ENCODE results near the gene IFT22. TPM values are rescaled to one million over a fixed set of nuclear protein-coding genes. Genes with fewer than 3 reads are reported as not detected.

The IFT22 gene
- total RNA-seq, 1 experiment from 2014 or later = 21.3 TPM

DNA sequence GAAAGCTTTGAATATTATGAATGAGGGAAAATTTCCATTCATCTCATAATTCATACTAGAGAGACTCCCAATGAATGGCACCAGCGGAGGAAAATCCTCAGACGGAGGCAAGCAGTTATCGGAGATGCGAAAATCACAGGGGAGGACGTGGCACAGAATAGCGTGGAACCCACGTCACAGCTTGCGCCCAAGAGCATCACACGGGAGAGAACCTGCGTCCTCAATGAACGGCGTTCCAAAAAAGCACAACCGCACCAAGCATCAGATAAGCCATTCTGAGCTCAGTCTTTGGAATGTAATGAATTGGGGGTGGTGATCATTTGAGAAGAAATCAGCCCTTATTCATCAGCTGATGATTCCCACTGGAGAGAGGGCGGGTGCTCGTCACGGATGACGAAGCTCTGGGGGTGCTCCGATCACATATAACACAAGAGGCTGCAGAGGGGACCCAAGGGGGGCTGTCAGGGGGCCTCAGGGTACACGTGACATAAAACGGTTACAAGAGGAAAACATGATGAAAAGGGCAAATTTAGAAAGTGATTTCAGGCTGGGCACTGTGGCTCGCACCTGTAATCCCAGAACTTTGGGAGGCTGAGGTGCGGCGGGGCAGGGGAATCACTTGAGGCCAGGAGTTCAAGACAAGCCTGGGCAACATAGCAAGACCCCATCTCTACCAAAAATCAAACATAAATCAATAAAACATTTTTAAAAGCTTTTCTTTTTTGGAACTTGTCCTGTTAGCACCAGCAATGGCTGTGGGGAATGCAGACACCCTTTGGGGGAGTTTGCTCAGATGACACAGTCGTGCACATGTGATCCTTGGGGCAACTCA, 42.9 kb downstream of the IFT22 start:
- Mint-ChIP-seq H3K4me3 (no peak overlapping the region; a peak in 1 of 5 replicates), H3K27me3 (ENCODE audit: low read depth) (no peaks in the 10 kb centered on the region; the same call in 1 of the 2 replicates), H3K27ac (peak overlapping the region in 1 of 3 experiments; percentile 74; a peak in 2 of 7 replicates), H3K36me3 (ENCODE audit: insufficient read depth in 1 of 3, low read depth in 3 of 3) (peaks cover 0 to 3% (median 2%) of the 10 kb centered on the region in 3 experiments; a peak in 3 of 7 replicates), H3K4me1 (peaks cover 4 to 5% of the 10 kb centered on the region in 2 experiments), H3K9me3 (peaks cover 2 to 6% of the 10 kb centered on the region in 2 experiments; a peak in 3 of 5 replicates)
- Histone ChIP-seq H4K8ac (replicated peaks; ENCODE audit: insufficient read length, low read depth, low read length) (no peak overlapping the region), H3K27ac (ENCODE audit: insufficient read length, low read depth, low read length) (no peak overlapping the region), H3K56ac (ENCODE audit: insufficient read length, low read depth, low read length) (no peak overlapping the region), H3K18ac (ENCODE audit: insufficient read length, low read depth, low read length) (no peak overlapping the region), H3K9me3 (ENCODE audit: control insufficient read depth, low read depth, low read length) (no peaks in the 10 kb centered on the region), H3T11ph (ENCODE audit: low read length) (no peak overlapping the region), H4K20me1 (ENCODE audit: control insufficient read depth, insufficient read depth, insufficient read length) (no peaks in the 10 kb centered on the region), H3K4ac (ENCODE audit: low read depth, low read length) (no peak overlapping the region), H2AK5ac (ENCODE audit: insufficient read length, low read length) (no peak overlapping the region), H3K27me3 (ENCODE audit: insufficient read depth, low read length) (no peaks in the 10 kb centered on the region), H2BK15ac (ENCODE audit: low read depth, low read length) (no peak overlapping the region), H3K14ac (ENCODE audit: insufficient read depth, low read length) (no peak overlapping the region), H2AFZ (ENCODE audit: low read length) (no peak overlapping the region), H4K5ac (ENCODE audit: insufficient read length, low read depth, low read length) (no peak overlapping the region), H2BK5ac (ENCODE audit: insufficient read length, low read length) (no peak overlapping the region), H3K79me2 (ENCODE audit: insufficient read depth, low read length) (no peaks in the 10 kb centered on the region), H2BK12ac (ENCODE audit: insufficient read length, low read depth, low read length) (no peak overlapping the region), H3K23ac (ENCODE audit: insufficient read length, low read depth, low read length) (no peak overlapping the region), H4K91ac (ENCODE audit: insufficient read length, low read depth, low read length) (no peak overlapping the region), H2BK20ac (ENCODE audit: low read depth, low read length, poor library complexity, severe bottlenecking) (no peak overlapping the region), H3K23me2 (ENCODE audit: insufficient read length, low read depth, low read length, poor library complexity, severe bottlenecking) (no peaks in the 10 kb centered on the region), H3K9ac (ENCODE audit: extremely low read depth, insufficient read length, low read length) (no peak overlapping the region), H3K4me1 (ENCODE audit: insufficient read depth, low read length) (no peaks in the 10 kb centered on the region), H3K79me1 (ENCODE audit: insufficient read depth, low read depth, low read length, poor library complexity, severe bottlenecking) (no peaks in the 10 kb centered on the region), H2BK120ac (ENCODE audit: low read depth, low read length, poor library complexity, severe bottlenecking) (no peak overlapping the region), H3K4me2 (ENCODE audit: insufficient read depth, insufficient read length, low read length) (no peak overlapping the region)
- no CpG with 5 or more reads among the region's 24 CpGs for WGBS (ENCODE audit: extremely low coverage, insufficient read length, low lambda C conversion rate)
- TF ChIP-seq, protein P1, sequence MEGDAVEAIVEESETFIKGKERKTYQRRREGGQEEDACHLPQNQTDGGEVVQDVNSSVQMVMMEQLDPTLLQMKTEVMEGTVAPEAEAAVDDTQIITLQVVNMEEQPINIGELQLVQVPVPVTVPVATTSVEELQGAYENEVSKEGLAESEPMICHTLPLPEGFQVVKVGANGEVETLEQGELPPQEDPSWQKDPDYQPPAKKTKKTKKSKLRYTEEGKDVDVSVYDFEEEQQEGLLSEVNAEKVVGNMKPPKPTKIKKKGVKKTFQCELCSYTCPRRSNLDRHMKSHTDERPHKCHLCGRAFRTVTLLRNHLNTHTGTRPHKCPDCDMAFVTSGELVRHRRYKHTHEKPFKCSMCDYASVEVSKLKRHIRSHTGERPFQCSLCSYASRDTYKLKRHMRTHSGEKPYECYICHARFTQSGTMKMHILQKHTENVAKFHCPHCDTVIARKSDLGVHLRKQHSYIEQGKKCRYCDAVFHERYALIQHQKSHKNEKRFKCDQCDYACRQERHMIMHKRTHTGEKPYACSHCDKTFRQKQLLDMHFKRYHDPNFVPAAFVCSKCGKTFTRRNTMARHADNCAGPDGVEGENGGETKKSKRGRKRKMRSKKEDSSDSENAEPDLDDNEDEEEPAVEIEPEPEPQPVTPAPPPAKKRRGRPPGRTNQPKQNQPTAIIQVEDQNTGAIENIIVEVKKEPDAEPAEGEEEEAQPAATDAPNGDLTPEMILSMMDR (conservative IDR thresholded peaks at IDR 0.05) = no peak
- DNase-seq = no peak

Measured in H9 (cell line).